ENCODE results near the gene CFHR1.
"Not testable (repeated sequence)": the region's sequence is repeated elsewhere in the genome, so short reads cannot be mapped to it uniquely, and the experiment has no call there.

DNA sequence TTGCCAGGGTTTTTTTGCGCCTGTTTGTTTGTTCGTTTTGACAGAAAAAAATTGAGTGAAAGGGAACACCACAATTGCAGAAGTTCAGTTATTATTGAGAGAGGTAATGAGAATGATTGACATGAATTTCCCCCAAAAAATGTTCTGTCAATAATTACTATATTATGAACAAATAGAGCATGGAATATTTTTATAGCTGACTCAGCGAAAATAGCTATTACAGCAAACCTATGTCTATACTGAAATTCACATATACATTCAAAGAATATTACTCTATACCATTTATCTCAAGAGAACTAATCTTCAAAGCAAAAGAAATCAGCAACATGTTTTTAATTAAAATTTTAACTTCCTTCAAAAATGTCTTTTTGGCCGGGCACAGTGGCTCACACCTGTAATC, 49.7 kb upstream of the CFHR1 start:
- TF ChIP-seq, protein P1, sequence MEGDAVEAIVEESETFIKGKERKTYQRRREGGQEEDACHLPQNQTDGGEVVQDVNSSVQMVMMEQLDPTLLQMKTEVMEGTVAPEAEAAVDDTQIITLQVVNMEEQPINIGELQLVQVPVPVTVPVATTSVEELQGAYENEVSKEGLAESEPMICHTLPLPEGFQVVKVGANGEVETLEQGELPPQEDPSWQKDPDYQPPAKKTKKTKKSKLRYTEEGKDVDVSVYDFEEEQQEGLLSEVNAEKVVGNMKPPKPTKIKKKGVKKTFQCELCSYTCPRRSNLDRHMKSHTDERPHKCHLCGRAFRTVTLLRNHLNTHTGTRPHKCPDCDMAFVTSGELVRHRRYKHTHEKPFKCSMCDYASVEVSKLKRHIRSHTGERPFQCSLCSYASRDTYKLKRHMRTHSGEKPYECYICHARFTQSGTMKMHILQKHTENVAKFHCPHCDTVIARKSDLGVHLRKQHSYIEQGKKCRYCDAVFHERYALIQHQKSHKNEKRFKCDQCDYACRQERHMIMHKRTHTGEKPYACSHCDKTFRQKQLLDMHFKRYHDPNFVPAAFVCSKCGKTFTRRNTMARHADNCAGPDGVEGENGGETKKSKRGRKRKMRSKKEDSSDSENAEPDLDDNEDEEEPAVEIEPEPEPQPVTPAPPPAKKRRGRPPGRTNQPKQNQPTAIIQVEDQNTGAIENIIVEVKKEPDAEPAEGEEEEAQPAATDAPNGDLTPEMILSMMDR (IDR thresholded peaks at IDR 0.05; ENCODE audit: poor library complexity): not testable (repeated sequence)
- not testable (repeated sequence) for TF ChIP-seq EZH2 (IDR thresholded peaks at IDR 0.05; ENCODE audit: borderline replicate concordance); EZH2phosphoT487 (IDR thresholded peaks at IDR 0.05; ENCODE audit: low read depth, severe bottlenecking, unreplicated experiment)

Data from hepatocyte (in vitro differentiated cells).